Head of caudate nucleus (tissue), 42 donors: Measurements from ENCODE around the gene ACSS3.
A peak's percentile ranks its signal among the peaks of the same experiment; 100 is the strongest.
"Not testable (repeated sequence)": the region's sequence is repeated elsewhere in the genome, so short reads cannot be mapped to it uniquely, and the experiment has no call there.

Experiments used
- DNase-seq, 42 donors: peaks; one replicate each; pipeline versions ENCODE4 v3.0.0 to v3.0.0-alpha.2; 2020 to 2021; ENCODE audit warnings: mixed read lengths in 7 of 42
- intact Hi-C: fragments of 100-400 bp; cut with DNase I; formaldehyde crosslinking; loops from one replicate; pipeline ENCODE4 v1.15.0; 2022

The ACSS3 gene, protein sequence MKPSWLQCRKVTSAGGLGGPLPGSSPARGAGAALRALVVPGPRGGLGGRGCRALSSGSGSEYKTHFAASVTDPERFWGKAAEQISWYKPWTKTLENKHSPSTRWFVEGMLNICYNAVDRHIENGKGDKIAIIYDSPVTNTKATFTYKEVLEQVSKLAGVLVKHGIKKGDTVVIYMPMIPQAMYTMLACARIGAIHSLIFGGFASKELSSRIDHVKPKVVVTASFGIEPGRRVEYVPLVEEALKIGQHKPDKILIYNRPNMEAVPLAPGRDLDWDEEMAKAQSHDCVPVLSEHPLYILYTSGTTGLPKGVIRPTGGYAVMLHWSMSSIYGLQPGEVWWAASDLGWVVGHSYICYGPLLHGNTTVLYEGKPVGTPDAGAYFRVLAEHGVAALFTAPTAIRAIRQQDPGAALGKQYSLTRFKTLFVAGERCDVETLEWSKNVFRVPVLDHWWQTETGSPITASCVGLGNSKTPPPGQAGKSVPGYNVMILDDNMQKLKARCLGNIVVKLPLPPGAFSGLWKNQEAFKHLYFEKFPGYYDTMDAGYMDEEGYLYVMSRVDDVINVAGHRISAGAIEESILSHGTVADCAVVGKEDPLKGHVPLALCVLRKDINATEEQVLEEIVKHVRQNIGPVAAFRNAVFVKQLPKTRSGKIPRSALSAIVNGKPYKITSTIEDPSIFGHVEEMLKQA

DNA sequence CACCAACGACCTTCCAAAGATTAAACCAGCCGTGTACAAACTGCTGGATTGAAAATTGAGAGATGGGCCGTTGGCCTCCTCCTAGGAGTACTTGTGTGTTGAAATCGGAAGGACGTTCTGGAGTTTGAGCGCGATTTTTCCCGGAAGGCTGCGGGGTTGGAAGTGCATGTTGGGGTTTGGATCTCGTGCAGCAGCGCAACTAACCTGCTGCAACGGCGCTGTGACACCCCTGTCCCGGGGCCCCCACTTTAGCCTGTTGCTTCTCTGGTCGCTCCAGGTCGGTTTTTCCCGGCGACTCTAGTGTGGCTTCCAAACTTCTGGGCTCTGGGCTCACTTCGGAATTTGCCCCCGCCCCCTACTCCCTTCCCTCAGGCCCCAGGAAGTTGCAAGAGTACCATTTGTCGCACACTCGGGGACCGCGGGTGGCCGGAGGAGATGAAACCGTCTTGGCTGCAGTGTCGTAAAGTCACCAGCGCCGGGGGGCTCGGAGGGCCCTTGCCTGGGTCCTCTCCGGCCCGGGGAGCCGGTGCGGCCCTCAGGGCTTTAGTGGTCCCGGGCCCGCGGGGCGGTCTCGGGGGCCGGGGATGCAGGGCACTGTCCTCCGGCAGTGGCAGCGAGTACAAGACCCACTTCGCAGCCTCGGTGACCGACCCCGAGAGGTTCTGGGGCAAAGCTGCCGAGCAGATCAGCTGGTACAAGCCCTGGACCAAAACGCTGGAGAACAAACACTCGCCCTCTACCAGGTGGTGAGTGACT lies at the start of gene ACSS3:
Gene ACSS3 (plus strand): TSS at position 394 of the 756 bp plus-strand sequence. CDS start 42 bp downstream, at position 436.
- peak in 37 of 42 donors; percentile 4 to 71 (median 35) for DNase-seq
- intact Hi-C loops, result no loop called here

DNA sequence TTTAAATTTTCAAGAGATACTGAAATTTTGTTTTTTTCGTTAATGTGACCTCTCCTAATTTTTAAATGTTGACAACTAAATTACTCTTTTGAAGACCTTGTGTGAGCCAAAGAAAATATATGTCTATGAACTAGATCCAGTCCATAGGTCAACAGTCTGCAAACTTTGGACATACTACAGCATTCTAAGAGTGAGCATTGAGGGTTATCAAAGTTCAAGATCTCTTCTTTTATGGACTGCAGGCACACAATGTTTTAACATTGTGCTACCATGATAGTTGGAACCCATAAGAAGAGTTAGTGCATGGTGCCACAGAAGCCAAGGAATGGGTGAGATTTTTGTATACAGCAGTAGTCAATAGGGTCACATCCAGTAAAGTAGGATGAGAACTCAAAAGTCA lies 43.0 kb upstream of the ACSS3 start:
- no peak for DNase-seq
- intact Hi-C loops, result no loop called here

DNA sequence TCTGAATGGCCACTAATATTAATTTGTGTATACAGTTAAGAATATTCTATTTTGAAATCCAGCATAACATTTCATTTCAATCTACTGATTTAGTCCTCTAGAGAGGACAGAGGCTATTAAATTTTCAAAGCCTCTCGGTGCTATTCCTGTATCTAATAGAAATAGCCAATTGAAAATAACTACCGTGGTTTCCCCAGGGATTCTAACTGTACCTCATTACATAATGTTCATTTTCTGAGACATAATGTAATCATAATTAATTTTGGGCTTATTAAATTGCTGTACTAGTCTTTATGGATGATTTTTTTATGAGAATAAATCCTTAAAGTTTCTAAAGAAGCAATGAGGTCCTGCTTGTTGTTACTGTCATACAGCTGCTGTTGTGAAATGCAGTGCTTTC lies 38.6 kb upstream of the ACSS3 start:
- no peak for DNase-seq
- intact Hi-C loops, result no loop called here

DNA sequence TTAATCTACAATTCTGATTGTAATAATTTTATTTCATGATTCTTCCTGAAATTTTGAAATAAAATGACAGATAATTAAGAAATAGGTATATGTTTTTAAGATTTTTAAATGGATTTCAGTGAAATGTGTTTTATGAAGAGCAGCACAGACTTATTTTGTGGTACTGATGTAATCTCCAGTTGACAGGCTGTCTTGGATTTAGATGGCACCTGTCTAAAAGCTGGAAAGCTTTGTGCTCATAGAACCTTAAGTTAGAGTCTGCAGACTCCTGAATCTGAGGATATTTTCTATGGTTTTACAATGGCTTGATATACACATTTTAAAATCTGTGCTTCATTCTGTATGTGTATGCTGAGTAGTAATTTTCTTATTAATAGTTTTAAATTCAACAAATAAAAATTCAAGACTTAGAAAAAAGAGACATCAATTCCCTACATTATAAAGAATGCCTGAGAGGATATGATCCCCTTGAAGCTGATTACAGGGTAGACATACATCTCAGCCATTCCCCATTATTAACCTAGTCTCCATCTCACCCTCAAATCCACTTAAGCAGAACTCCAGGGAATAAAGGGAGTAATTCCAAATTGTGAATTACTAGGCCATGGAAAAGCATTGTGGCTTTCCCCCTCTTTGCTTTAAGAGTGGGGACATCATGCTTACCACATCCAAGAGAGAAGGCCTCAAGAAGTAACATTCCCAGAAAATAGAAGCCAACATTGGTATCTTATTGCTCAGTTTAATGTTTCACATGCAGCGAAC lies 33.7 kb upstream of the ACSS3 start:
- DNase-seq, result no peak

DNA sequence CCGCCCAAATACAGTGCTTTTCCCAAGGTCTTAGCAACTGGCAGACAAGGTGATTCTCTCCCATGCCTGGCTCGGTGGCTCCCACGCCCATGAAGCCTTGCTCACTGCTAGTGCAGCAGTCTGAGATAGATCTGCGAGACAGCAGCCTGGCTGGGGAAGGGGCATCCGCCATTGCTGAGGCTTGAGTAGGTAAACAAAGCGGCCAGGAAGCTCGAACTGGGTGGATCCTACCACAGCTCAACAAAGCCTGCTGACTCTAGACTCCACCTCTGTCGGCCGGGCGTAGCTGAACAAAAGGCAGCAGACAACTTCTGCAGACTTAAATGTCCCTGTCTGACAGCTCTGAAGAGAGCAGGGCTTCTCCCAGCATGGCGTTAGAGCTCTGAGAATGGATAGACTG lies 12.9 kb upstream of the ACSS3 start:
- intact Hi-C loops, DNase-seq: not testable (repeated sequence)

More for the DNA sequence above, 33.7 kb upstream of the ACSS3 start:
- intact Hi-C loops, result no loop called here

DNA sequence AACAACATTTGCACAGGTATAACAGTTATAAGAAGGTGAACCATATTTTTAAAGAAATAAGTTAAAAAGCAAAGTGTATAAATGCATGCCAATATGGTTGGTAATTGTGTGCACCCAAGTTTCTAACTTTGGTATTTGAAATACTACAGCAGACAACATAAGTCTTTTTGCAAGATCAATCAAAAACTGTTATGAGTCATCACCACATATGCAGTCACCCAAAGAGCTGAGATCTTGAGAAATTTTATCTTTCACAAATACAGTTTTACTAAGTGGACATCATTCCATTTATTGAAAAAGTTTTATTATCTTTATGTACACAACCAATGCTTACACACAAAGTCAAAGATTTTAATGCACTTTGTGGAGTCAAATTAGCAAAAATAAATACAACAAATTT lies 7.0 kb upstream of the ACSS3 start:
- no peak for DNase-seq

DNA sequence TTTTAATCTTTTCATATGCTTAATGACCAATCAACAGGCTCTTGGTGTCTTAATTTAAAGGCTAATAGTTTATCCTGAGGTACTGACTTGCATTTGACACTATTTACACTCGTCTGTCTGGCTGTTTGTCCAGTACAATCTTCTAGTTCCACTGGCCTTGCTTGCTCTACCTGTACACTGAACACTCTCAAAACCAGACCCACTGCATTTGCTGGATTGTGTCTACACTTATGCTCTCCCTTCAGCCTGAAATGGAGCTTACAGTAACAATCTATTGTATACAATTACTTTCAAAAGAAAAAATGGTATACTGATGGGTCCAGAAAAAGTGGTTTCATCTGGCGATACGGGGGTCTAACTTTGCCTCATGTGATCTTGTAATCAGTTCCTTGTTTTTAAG lies 2.3 kb upstream of the ACSS3 start:
- DNase-seq, result no peak
- intact Hi-C loops, result no loop called here

More for the DNA sequence above, 7.0 kb upstream of the ACSS3 start:
- intact Hi-C loops, result no loop called here

DNA sequence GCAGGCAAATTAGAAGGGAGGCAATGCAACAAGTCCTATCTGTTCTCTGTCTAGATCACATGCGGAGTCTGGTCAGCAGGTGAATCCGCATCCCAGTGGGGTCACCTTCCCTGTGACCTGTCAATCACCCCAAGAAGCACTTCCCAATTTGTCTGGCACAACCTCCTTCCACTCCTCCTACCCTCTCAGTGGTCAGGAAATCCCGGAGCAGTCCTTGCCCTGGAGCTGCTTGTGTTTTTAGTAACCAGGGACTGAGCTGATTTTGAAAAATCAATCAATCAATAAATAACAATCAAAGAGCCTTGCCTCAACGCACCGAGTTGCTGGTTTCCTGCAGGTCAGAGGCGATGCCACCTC lies 572 bp upstream of the ACSS3 start:
- peak in 21 of 42 donors; percentile 2 to 49 (median 20) for DNase-seq

DNA sequence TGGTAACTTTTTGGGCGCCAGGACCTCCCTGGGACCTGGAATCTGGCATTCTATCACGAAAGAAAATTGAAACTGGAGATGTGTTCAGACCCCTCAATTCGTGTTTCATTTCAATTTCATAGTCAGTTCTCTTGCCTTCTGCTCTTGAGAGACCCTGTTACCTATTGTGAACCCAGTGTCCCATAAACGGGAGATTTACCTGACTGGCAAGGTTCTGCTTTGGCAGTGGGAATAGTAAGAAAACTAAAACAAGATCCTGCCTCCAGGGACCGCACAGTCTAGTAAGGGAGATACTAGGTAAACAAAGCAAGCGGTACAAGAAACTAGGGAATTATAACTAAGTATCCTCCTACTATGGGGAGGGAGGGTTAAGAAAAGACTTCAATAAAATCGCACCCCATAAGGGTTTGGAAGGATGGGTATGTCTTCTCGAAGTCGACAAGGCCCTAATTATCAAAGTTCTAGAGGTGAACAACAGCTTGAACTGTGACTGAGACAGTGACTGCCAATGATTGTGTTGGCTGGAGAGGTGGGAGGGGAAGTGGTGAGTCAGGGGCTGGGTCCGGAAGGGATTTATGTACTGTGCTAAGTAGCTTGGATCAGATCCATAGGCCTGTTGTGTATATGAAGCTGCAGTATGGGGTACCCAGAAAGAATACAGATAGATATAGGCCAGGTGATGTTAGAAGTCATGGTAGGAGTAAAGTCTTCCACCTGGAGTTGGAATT lies 754 bp downstream of the ACSS3 start:
- intact Hi-C loops, result no loop called here
- DNase-seq, result no peak

More for the DNA sequence above, 572 bp upstream of the ACSS3 start:
- intact Hi-C loops, result no loop called here

DNA sequence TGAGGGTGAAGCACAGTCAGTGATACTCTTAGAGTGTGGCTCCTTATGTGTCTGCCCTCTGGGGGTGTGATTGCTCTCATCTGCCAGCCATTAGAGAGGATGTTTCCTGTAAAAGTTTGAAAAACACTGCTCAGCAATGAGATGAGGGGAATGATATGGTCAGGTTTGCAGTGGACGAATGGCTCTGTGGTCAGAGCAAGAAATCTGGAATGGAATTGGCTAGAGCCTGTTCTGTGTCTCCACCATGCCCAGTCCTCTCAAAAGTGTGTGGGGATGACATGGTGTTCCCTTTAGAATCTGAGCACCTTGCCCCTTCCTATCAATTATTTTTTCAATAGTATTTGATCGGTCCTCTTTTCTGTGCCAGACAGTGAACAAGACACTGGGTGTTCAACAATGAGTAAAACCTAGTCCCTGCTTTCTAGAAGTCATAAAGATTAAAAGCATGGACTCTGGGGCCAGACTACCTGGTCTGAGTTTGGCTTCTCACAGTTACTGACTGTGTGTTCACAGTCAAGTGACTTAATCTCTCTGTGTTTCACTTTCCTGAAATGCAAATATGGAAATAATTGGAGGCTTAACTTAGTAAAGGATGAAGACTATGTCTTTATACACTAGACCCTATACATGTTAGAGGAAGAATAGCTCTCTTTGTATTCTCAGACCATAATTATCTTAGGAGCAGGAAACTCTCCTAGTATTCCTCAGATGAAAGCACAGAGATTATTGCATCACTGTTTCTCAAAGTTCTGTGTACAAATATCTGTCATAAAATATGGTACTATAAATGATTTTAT lies 1.6 kb downstream of the ACSS3 start:
- intact Hi-C loops, result no loop called here
- DNase-seq, result no peak

DNA sequence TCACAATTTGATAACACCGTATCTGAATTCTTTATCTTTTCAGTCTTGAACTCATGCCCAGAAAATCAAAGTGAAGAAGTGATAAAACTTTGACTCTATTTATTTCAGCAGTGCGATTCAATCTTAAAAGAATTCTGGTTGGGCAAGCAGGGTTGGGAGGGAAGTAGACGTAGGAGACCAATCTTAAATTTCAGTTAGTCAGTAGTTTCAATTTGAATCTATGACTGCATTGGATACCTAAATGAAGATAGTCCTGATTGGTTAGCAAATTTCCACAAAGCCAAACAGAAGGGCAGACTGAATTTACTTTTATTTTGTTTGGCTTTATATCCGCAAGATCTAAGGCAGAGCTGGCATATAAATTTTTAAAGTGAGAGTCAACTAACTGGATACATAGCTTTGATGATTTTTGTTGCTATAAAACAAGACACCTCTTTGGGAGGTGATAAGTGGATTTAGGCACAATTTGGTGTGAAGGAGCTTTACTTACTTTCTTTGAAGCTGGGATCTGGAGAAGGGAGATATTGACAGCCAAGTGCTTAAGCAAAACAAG lies 2.6 kb downstream of the ACSS3 start:
- DNase-seq, result no peak
- intact Hi-C loops, result no loop called here

DNA sequence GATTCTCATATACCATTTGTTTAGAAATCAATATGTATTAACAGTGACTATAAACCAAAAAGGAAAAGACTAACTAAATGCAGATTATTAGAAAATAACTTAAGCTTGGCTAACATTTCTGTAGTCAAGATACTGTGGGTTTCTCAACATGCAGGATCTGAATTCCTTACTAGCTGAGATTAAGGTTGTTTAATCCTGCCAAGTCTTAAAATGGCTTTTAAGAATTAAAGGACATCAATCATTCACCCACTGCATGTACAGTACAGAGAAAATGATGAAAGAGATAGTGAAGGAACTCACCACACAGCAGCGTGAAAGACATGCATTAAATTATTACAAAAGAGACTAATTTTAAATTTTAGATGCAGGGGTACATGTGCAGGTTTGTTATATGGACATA lies 3.8 kb downstream of the ACSS3 start:
- no peak for DNase-seq
- intact Hi-C loops, result no loop called here

DNA sequence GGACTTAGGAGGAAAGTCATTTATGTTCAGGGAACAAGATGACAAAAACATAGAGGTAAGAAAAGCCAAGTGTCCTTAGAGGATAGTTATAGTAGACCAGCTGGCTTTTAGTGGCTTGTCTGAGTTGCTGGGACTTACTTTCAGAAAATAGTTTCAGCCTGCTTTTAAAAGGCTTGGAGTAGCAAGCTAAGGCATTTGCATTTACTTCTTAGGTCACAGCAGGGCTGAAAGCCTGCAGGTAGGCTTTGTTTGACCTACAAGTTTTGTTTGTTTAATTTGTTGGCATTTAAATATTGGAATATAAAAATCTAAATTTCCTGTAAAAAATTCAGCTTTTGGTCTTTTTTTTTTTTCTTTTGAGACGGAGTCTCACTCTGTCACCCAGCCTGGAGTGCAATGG lies 5.1 kb downstream of the ACSS3 start:
- intact Hi-C loops, result no loop called here
- DNase-seq, result no peak

DNA sequence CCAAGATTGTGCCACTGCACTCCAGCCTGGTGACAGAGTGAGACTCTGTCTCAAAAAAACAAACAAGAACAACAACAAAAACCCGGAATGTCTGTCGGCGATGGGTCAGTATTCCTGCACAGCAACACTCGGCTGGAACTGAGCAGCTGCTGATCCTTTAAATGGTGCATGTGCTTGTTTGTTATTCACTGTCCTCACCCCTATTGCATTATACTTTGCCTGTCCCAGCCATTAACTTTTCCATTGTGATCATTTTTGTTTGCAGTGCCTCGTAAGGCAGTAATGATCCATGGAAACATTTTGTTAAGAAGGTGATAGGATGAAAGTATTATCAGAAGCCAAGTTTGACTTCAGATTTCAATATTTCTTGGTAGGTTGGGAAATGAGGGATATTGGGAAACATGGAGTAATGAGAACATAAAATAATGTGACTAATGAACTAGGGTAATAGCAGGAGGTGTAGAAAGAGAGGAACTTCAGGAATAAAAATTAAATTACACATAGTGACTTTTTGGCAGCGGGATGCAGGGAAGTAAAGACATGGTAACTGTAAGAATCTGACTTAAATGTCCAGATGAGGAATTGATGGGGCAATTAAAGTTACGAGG lies 6.1 kb downstream of the ACSS3 start:
- no peak for DNase-seq
- intact Hi-C loops, result no loop called here

DNA sequence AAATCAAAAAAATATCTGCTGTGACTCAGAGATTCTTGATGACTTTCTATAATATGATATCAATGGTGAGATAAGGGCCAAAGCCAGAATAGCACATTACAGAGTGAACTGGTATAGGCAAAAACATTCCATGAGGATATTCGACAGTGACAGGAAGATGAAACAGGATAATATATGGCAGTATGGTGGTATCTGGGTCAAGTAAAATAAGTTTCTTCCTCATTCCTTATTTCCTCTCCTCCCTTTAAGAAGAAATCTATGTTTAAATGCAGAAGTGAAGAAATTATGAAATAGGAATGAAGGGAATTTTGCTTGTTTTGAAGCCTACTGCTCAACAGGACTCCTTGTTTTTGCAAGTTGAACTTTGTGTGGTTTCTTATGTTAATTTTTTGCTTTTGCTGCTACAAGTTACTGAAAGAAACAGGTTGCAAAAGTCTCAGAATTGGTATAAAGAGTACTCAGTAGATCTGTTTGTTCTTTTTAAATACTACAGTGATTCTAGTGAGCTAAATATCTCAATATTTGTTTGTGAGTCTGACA lies 7.0 kb downstream of the ACSS3 start:
- DNase-seq, result no peak
- intact Hi-C loops, result no loop called here

DNA sequence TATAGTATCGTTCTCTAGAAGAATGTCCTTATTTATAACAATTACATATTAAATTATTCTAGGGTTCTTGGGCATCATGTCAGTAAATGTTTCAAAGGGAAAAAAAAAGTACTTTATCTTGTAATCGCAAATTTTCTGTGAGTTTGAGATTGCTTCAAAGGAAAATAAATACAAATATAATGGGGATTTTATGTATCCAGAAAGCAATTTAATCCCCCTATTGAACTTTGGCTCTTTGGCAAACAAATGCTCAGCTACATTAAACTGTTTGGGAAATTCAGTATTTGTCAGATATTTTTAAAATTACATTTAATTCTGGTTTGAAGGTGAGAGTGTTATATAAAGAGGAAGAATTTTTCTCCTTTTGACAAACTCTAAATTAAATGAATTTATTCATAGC lies 8.0 kb downstream of the ACSS3 start:
- intact Hi-C loops, result no loop called here

DNA sequence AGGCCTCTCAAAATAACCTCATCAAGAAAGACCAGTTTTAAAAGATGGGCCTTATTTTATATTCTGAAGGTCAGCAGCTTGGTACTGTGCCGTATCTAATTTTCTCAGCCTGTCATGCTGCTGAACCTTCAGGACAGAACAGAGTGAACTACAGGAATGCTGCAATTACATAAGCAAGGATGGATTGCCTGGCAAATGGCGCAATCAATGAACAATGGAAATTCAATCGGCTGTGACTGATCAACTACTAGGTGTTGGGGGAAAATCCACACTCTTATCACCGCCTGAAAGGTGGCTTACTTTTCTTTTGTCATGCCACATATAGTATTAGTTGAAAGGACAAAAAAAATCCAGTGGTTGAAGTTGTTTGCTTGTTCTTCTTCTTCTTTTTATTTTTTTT lies 8.5 kb downstream of the ACSS3 start:
- no peak for DNase-seq
- intact Hi-C loops, result no loop called here

More for the DNA sequence above, 8.0 kb downstream of the ACSS3 start:
- DNase-seq, result no peak
